Calu3 (cell line): ENCODE results near the gene CD160. TPM values are rescaled to one million over a fixed set of nuclear protein-coding genes. Genes with fewer than 3 reads are reported as not detected.
"Not testable (repeated sequence)": the region's sequence is repeated elsewhere in the genome, so short reads cannot be mapped to it uniquely, and the experiment has no call there.

ENCODE experiments used
- BruUV-seq: library from RNA; stranded (reverse); fragments of 400-500 nt; replicated peaks from 2 replicates; lab custom pipeline; 2021; lab: Mats Ljungman, UMichigan
- CTCF ChIA-PET: fragments of 300-600 bp; sonication (Branson Sonifier 250); formaldehyde crosslinking; loops from one replicate; lab custom pipeline; 2022; ENCODE audit warnings: antibody characterized with exemption; lab: Charles Lee
- DNase-seq: peaks from one replicate; pipeline ENCODE4 v3.0.0; 2022
- H3K27ac Mint-ChIP-seq: one replicate; pipeline ENCODE4 v1.8.0; 2022; ENCODE audit warnings: mixed read lengths; ENCODE audit not compliant: unreplicated experiment
- H3K27me3 Mint-ChIP-seq: one replicate; pipeline ENCODE4 v1.8.0; 2022; ENCODE audit warnings: mixed read lengths; ENCODE audit not compliant: unreplicated experiment
- H3K36me3 Mint-ChIP-seq: one replicate; pipeline ENCODE4 v1.8.0; 2022; ENCODE audit warnings: mild to moderate bottlenecking, moderate library complexity, mixed read lengths; ENCODE audit not compliant: insufficient read depth, unreplicated experiment
- H3K4me1 Mint-ChIP-seq: one replicate; pipeline ENCODE4 v1.8.0; 2022; ENCODE audit warnings: mild to moderate bottlenecking, low read depth, mixed read lengths; ENCODE audit not compliant: unreplicated experiment
- H3K4me3 Mint-ChIP-seq: one replicate; pipeline ENCODE4 v1.8.0; 2022; ENCODE audit warnings: mild to moderate bottlenecking, low read depth, moderate library complexity, mixed read lengths; ENCODE audit not compliant: unreplicated experiment
- H3K9me3 Mint-ChIP-seq: one replicate; pipeline ENCODE4 v1.8.0; 2022; ENCODE audit warnings: low read depth, mixed read lengths; ENCODE audit not compliant: unreplicated experiment
- intact Hi-C: fragments of 100-400 bp; cut with micrococcal nuclease; formaldehyde crosslinking; loops from one replicate; pipeline ENCODE4 v1.10.0; 2022; ENCODE audit not compliant: unreplicated experiment
- total RNA-seq: library from RNA; stranded (reverse); gene quantifications from 2 replicates; pipeline ENCODE4 v1.2.3, GENCODE V29; 2022
- TF ChIP-seq, protein P1 (sequence below): fragments of 200-600 bp; IDR thresholded peaks from one replicate; pipeline ENCODE4 v1.8.0; 2022; ENCODE audit warnings: antibody characterized with exemption; ENCODE audit not compliant: unreplicated experiment

The CD160 gene
- total RNA-seq, 1 experiment from 2014 or later: not detected

DNA sequence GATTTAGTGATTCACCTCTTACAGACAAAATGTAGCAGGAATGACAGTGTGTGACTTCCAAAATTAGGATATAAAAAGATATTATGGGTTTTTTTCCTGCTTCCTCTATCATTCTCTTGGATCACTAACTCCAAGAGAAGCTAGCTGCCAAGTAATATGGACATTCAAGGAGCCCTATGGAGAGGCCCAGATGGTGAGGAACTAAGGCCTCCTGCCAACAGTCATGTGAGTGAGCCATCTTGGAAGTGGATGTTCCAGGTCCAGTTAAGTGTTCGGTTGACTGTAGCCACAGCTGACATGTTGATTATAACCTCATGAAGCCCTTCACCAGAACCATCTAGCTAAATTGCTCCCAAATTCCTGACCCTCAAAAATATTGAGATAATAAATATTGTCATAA is 38.8 kb downstream of the CD160 start:
- H3K4me3 Mint-ChIP-seq: no peak overlapping the region
- H3K27me3 Mint-ChIP-seq: no peaks in the 10 kb centered on the region
- H3K4me1 Mint-ChIP-seq: no peaks in the 10 kb centered on the region
- intact Hi-C loops: no loop called here
- CTCF ChIA-PET: interaction anchor here (0.6 kb wide), 1 partner anchor 66 kb away, joined by 3 read pairs; the partner anchor contains the start of genes POLR3C and RNF115
- H3K36me3 Mint-ChIP-seq: no peaks in the 10 kb centered on the region
- H3K9me3 Mint-ChIP-seq: peaks cover 3% of the 10 kb centered on the region
- no peak overlapping the region for H3K27ac Mint-ChIP-seq
- no peak for DNase-seq
- no TSS peak for BruUV-seq
- TF ChIP-seq, protein P1, sequence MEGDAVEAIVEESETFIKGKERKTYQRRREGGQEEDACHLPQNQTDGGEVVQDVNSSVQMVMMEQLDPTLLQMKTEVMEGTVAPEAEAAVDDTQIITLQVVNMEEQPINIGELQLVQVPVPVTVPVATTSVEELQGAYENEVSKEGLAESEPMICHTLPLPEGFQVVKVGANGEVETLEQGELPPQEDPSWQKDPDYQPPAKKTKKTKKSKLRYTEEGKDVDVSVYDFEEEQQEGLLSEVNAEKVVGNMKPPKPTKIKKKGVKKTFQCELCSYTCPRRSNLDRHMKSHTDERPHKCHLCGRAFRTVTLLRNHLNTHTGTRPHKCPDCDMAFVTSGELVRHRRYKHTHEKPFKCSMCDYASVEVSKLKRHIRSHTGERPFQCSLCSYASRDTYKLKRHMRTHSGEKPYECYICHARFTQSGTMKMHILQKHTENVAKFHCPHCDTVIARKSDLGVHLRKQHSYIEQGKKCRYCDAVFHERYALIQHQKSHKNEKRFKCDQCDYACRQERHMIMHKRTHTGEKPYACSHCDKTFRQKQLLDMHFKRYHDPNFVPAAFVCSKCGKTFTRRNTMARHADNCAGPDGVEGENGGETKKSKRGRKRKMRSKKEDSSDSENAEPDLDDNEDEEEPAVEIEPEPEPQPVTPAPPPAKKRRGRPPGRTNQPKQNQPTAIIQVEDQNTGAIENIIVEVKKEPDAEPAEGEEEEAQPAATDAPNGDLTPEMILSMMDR: no peak

- Mint-ChIP-seq H3K36me3 (no peaks in the 10 kb centered on the region), H3K4me3 (no peak overlapping the region), H3K9me3 (peaks cover 3% of the 10 kb centered on the region), H3K27ac (no peak overlapping the region), H3K4me1 (no peaks in the 10 kb centered on the region), H3K27me3 (no peaks in the 10 kb centered on the region)
- no peak for DNase-seq
- intact Hi-C loops: no loop called here
- CTCF ChIA-PET: interaction anchor here (0.6 kb wide), 1 partner anchor 66 kb away, joined by 3 read pairs; the partner anchor contains the start of genes POLR3C and RNF115
- TF ChIP-seq, protein P1: no peak
- no TSS peak for BruUV-seq
Measured at GRCh38 chr1:145758575-145758974, 39.3 kb downstream of the CD160 start.

DNA sequence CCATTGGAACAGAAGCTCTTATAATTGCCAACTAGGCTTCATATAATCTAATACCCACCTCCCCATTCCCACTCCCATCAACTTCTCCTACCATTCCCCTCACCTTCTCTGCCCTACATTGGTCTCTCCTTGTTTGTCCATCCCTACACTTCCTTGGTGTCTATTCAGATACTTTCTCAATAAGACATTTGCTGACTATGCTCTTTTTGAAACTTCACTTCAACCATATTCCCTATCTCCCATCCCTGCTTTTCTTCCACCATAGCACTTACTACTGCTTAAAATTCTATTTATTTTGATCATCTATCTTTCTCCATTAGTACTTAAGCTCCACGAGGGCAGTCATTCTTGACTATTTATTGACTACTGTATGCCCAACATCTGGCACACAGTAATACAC is 40.4 kb downstream of the CD160 start:
- BruUV-seq: no TSS peak
- TF ChIP-seq, protein P1: no peak
- Mint-ChIP-seq H3K27me3 (no peaks in the 10 kb centered on the region), H3K36me3 (no peaks in the 10 kb centered on the region), H3K27ac (no peak overlapping the region), H3K9me3 (peaks cover 3% of the 10 kb centered on the region), H3K4me3 (no peak overlapping the region), H3K4me1 (no peaks in the 10 kb centered on the region)
- no peak for DNase-seq
- CTCF ChIA-PET: interaction anchor here (0.6 kb wide), 1 partner anchor 46 kb away, joined by 3 read pairs; no protein-coding TSS in a partner anchor
- intact Hi-C loops: no loop called here

- H3K4me3 Mint-ChIP-seq, H3K9me3 Mint-ChIP-seq, BruUV-seq, H3K27ac Mint-ChIP-seq, DNase-seq, intact Hi-C loops, H3K36me3 Mint-ChIP-seq, CTCF ChIA-PET, H3K27me3 Mint-ChIP-seq, H3K4me1 Mint-ChIP-seq: not testable (repeated sequence)
Measured at GRCh38 chr1:145760395-145760949, 41.2 kb downstream of the CD160 start.

GRCh38 chr1:145761498-145761897 is 42.2 kb downstream of the CD160 start:
- DNase-seq, H3K4me1 Mint-ChIP-seq, H3K9me3 Mint-ChIP-seq: not testable (repeated sequence)

GRCh38 chr1:145762001-145762400 is 42.7 kb downstream of the CD160 start:
- CTCF ChIA-PET, H3K9me3 Mint-ChIP-seq, H3K4me3 Mint-ChIP-seq, BruUV-seq, H3K36me3 Mint-ChIP-seq, H3K27me3 Mint-ChIP-seq, DNase-seq, H3K27ac Mint-ChIP-seq, H3K4me1 Mint-ChIP-seq, intact Hi-C loops: not testable (repeated sequence)

More at GRCh38 chr1:145761498-145761897, 42.2 kb downstream of the CD160 start:
- H3K27ac Mint-ChIP-seq, intact Hi-C loops, H3K27me3 Mint-ChIP-seq, H3K4me3 Mint-ChIP-seq, BruUV-seq, H3K36me3 Mint-ChIP-seq, CTCF ChIA-PET: not testable (repeated sequence)

DNA sequence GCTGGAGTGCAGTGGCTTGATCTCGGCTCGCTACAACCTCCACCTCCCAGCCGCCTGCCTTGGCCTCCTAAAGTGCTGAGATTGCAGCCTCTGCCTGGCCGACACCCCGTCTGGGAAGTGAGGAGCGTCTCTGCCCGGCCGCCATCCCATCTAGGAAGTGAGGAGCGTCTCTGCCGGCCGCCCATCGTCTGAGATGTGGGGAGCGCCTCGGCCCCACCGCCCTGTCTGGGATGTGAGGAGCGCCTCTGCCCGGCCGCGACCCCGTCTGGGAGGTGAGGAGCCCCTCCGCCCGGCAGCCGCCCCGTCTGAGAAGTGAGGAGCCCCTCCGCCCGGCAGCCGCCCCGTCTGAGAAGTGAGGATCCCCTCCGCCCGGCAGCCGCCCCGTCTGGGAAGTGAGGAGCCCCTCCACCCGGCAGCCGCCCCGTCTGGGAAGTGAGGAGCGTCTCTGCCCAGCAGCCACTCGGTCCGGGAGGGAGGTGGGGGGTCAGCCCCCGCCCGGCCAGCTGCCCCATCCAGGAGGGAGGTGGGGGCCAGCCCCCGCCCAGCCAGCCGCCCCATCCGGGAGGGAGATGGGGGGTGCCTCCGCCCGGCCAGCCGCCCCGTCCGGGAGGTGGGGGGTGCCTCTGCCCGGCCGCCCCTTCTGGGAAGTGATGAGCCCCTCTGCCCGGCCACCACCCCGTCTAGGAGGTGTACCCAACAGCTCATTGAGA is 45.1 kb downstream of the CD160 start:
- H3K27me3 Mint-ChIP-seq, intact Hi-C loops, H3K4me3 Mint-ChIP-seq, H3K36me3 Mint-ChIP-seq, H3K9me3 Mint-ChIP-seq, BruUV-seq, H3K4me1 Mint-ChIP-seq, DNase-seq, CTCF ChIA-PET, H3K27ac Mint-ChIP-seq: not testable (repeated sequence)
